ENCODE data around the gene AKAP10.
"Not testable (repeated sequence)": the region's sequence is repeated elsewhere in the genome, so short reads cannot be mapped to it uniquely, and the experiment has no call there.

Gene AKAP10

DNA sequence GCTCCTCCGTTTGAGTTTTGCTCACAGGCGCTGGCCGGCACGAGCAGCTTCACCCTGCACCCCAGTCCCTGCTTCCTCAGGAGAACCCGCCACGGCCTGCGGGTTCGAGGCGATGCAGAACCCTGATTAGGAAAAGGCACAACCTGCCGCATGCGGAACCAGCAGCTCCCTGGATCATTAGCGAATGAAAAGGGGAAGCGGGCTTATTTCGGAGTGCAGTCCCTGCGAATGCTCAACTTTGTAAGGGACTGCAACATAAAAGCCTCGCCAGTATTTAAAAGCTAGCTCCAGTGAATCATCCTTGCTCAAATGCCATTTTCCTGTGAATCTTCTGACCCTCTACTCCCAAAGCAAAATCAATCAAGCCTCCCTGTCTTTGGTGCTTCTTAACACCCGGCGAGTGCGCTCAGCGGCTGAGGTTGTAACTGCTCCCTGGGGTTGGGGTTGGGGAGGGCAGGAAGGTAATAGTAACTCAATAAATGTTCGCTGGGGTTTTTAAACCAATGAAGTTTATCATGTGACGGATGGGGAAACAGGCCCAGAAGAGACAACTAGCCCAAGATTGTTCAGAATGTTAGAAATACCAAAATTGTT, 678 bp upstream of the AKAP10 start:
- peak; percentile 4 for DNase-seq

DNA sequence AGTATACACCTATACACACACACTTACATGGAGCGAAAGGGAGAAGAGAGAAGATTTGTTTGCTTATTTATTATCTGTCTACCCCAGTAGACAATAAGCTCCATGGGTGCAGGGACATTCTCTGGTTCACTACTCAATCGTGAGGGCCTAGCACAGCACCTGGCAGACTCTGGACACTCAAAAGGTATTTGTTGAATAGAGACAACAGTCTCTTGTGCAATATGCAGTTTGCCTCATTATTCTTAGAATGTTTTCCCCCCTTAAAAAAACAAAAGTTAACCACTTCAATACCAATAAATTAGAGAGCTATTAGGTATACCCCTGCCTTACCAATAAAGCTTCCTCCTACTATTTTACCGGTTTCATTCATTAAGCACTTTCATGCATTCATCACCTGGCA, 2.0 kb downstream of the AKAP10 start:
- no peak for DNase-seq

DNA sequence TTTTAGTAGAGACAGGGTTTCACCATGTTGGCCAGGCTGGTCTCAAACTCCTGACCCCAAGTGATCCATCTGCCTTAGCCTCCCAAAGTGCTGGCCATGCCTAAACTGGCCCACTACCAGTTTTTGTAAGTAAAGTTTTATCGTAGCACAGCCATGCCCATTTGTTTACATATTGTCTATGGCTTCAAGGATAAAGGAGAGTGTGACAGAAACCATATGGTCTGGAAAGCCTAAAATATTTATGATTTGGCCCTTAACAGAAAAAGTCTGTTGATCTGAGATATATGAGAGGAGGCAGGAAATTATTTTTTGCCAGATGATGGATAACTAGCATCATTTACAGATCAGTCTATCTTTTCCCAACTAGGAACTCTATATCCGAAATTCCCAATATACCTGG, 4.5 kb downstream of the AKAP10 start:
- DNase-seq, result no peak

DNA sequence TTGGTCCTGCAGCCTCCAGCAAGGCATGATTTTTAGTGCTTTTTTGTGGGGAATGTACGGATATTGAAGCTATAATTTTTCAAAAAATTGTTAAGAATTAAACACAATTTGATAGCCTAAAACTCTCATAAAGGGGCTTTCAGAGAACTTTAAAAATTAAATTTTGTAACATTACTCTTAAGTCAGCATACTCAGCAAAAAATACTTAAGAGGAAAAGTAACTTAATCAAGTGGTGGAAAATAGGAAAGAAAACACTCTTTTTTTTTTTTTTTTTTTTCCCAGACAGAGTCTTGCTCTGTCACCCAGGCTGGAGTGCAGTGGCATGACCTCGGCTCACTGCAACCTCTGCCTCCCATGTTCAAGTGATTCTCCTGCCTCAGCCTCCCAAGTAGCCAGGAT, 14.7 kb downstream of the AKAP10 start:
- not testable (repeated sequence) for DNase-seq

DNA sequence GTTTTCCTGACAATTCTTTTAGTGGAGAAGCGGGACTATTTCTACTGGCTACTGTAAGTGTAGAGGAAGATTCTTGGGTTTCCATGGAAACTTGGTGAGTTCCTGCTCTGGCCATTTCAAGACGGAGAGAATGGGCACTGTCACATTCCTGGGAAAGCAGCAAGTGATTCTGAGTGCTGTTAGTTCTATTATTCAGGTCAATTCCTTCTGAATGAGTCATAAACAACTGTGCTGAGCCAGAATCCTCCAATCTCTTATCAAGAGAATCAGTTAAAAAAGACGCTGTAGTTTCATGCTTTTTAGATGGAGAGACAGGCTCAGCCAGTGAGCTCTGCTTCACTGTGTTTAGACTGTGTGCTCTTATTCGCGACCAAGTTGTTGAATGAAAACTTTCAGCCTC, 19.6 kb downstream of the AKAP10 start:
- DNase-seq, result no peak

DNA sequence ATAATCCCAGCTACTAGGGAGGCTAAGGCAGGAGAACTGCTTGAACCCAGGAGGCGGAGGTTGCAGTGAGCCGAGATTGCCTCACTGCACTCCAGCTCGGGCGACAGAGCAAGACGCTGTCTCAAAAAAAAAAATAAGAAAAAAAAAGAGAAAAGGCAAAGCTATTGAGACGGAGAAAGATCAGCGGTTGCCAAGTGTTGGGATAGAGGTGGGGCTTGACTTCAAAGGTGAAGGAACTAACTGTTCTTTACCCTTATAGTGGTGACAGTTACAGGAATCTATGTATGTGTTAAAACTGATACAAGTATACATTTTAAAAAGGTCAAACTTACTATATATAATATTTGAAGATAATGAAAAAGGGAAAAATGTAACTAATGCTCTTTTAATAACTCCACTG, 22.5 kb downstream of the AKAP10 start:
- no peak for DNase-seq

DNA sequence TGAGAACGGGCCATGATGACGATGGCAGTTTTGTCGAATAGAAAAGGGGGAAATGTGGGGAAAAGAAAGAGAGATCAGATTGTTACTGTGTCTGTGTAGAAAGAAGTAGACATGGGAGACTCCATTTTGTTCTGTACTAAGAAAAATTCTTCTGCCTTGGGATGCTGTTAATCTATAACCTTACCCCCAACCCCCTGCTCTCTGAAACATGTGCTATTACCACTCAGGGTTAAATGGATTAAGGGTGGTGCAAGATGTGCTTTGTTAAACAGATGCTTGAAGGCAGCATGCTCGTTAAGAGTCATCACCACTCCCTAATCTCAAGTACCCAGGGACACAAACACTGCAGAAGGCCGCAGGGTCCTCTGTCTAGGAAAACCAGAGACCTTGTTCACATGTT, 26.2 kb downstream of the AKAP10 start:
- DNase-seq, result not testable (repeated sequence)

DNA sequence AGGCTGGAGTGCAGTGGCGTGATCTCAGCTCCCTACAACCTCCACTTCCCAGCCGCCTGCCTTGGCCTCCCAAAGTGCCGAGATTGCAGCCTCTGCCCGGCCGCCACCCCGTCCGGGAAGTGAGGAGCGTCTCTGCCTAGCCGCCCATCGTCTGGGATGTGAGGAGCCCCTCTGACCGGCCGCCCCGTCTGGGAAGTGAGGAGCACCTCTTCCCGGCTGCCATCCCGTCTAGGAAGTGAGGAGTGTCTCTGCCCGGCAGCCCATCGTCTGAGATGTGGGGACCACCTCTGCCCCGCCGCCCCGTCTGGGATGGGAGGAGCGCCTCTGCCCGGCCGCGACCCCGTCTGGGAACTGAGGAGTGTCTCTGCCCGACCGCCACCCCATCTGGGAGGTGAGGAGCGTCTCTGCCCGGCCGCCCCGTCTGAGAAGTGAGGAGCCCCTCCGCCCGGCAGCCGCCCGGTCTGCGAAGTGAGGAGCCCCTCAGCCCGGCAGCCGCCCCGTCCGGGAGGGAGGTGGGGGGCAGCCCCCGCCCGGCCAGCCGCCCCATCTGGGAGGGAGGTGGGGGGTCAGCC, 26.9 kb downstream of the AKAP10 start:
- not testable (repeated sequence) for DNase-seq

DNA sequence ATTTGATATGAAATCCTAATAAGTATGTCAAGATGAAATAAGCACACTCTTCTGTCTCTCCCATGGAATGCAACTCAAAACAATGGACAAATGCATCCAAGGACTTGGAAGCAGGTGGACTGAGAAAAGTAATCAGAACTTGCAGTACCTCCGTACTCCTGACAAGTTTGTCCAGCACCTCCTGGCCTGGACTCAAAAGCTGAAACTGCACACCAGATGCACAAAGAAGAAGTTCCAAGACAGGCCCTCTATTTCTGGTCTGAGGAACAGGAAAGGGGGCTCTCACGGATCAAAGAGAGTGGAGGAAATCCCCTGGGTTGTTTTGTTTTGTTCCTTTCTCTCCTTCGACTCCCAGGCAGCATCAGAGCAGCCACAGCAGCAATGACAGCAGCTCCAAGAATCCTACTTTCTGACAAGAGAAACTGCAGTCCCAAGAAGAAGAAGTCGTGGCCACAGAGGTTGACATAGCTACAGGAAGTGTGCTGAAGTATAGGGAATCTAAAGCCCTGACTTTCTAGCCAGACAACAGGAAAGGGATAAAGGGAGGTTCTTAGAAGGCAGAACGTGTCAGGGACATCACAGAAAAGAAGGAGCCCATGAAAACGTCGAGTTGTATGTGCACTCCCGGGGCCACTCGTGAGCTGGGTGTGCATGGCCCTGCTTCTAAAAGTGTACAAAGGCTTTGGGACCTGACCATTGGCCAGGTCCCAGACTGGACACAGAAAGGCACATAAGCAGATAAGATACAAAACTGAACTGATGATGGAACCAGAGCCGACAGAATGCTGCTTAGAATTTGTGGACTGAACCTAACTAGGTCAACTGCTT, 29.3 kb downstream of the AKAP10 start:
- DNase-seq, result no peak

DNA sequence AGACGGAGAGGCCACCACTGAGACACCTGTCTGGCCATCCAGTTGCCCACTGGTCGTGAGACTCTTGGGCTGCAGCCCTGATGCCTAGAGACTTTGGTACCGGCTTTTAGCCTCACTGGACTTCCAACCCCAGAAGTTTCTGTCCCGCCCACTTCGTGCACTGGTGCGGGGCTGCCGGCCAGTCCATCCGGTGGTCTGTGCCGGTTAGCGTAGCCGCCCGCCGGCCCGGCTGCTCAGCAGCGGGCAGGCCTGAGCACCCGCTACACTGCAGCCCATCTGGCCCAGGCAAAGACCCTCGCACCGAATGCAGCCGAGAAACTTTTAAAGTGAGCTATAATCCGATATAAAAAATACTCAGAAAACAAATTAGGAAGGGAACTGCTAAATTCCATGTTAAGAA, 30.7 kb downstream of the AKAP10 start:
- no peak for DNase-seq

DNA sequence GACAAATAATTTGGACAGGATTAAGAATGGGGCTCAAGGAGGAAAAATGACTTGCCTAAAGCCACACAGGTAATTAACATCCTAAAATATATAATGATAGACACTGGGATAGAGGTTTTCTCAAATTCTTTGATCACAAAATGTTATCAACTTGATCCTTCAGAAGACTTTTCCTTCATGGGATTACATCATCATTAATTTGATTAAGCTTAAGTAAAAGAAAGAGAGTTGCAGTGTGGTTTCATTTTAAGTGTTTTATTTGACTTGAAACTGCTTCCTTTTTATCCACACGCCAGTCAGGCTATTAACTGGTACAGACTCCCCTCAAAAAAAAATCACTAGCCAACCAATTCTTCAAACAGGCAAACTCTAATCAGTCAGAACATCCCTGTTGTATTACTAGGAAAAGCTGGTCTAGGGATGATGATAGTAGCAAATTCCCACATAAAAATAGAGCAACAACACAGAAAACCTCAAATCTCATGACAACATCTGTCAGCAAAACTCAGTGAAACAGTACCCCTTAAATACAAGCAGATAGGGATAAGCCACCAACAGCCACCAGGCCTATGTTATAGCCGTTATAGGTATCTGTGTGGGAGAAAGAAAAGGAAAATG, 32.5 kb downstream of the AKAP10 start:
- DNase-seq, result no peak

DNA sequence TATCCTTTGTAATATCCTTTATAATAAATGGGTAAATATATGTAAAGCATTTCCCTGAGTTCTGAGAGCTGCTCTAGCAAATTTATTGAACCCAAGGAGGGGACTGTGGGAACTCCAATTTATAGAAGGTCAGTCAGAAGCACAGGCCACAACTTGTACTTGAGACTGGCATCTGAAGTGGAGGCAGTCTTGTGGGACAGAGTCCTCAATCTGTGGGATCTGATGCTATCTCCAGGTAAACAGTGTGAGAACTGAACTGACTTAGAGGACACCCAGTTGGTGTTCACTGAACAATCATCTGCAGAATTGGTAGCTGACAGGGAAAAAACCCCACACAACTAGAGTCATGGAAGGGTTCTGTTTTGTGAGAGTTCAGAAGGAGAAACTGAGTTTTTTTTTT, 34.0 kb downstream of the AKAP10 start:
- DNase-seq, result no peak

DNA sequence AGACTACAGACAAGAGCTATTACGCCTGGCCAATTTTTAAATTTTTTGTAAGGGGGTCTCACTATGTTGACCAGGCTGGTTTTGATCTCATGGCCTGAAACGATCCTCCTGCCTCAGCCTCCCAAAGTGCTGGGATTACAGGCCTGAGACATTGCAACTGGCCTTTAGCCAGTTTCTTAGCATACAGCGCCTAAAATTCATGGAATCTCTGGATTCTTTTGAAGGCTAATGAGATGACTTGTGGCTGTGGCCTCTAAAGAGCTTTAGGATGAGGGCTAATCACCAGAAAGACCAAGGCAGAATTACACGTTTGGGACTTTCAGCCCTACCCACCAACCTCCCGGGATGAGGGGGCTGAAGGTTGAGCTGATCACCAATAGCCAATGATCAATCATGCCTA, 34.6 kb downstream of the AKAP10 start:
- no peak for DNase-seq

DNA sequence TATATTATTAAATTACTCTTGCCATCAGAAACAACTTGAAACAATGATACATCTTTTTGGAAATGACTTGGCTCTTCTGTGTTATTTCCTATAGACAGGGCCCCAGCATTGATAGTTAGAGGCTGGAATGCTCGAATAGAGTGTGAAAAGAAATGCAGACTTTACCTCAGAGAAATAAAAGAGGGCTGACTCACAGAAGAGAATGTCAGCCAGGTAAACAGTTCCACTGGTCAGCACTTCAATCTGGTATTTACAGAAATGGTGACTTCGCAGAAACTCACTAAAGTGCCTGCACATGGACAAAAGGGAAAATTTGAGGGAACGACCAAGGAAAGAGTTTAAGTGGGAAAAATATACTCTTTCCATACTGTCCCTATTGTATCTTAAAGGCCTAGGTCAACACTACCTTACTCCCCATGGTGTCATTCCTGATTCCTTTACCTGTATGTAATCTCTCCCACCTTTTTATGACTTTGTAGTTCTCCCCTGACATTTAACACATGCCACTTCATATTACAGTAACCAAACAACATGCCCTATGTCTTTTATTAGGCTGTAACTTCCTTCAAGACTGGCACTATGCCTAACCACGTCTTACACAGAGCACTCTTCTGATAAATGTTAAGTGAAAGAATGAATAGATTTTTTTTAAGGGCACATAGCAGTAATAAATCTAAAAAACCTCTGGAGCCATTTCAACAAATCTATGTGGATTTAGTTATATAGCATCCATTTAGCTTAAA, 36.7 kb downstream of the AKAP10 start:
- no peak for DNase-seq

DNA sequence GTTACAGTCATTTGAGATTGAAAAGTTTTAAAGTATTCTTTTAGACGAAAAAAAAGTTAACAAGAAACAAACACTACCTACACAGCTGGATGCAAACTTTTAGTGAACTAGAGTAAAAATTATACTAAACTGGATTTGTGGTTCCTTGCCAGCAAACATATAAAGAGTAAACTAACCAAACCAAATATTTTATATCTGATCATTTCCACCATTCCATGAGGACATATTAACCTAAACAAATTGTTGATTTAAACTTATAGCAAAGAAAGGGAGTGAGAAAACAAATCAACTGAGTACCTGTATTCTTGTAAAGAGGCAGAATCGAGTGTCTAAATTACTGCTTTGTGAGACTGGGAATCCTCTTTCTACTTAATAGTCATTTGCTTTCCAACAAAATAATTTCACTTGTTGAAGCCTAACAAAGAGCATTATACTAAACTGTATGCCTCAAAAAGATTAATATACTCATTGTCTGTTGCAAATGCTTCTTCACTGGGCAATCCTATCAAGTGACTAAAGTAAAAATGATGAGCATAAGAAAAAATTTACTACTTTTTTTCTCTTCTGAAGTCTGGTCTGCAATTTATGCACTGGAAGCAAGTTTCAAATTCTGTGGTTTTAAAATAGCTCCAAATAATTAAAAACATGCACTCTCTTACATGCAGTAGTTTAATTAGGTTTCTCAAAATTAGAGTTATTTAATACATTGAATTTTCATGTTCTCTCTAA, 37.5 kb downstream of the AKAP10 start:
- DNase-seq, result no peak

DNA sequence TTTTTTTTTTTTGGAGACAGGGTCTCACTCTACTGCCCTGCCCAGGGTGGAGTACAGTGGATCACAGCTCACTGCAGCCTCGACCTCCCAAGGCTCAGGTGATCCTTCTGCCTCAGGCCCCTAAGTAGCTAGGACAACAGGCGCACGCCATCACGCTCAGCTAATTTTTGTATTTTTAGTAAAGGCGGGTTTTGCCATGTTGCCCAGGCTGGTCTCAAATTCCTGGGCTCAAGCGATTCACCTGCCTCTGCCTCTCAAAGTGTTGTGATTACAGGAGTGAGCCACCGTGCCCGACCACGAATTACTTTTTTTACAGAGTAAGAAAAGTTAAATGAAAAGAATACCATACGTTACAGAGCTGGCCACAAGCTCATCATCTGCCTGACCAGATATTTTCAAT, 38.9 kb downstream of the AKAP10 start:
- DNase-seq, result no peak

DNA sequence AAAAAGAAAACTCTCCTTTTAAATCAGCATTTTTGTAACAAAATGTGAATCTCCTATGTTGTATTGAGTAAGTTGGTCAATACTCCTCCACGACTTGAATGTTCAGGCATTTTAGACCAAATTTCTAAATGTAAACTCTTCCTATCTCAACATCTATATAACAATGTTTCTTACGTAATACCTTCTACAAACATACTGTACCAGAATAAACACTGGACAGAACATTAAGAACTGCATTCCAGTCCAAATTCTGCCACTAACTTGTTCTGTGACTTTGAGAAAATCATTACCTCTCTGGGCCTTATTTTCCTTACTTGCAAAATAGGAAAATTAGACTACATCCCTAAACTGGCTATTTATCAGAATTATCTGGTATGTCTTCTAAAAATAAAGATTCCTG, 40.1 kb downstream of the AKAP10 start:
- no peak for DNase-seq

DNA sequence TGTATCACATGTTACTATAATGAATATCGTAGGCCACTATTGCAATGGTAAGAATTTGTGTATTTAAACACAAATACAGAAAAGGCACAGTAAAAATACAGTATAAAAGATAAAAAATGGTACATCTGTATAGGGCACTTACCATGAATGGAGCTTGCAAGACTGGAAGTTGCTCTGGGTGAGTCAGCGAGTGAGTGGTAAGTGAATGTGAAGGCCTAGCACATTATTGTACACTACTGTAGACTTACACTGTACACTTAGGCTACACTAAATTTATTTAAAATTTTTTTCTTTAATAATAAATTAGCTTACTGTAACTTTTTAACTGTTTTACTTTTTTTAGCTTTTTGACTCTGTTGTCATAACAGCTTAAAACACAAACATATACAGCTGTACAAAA, 42.5 kb downstream of the AKAP10 start:
- no peak for DNase-seq

DNA sequence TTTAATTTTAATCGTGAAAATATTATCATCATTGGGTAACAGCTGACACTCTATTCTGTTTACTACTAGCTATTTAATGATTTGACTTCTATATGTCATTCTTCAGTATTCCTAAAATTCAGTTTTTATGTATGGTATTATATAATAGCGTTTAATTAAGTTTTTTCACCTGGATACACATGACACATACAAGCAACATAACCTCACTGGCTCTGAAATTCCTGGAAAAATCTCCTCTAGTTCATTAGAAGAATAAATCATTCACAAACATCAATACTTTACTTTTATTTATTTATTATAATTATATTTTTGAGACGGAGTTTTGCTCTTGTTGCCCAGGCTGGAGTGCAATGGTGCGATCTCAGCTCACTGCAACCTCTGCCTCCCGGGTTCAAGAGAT, 44.0 kb downstream of the AKAP10 start:
- no peak for DNase-seq

DNA sequence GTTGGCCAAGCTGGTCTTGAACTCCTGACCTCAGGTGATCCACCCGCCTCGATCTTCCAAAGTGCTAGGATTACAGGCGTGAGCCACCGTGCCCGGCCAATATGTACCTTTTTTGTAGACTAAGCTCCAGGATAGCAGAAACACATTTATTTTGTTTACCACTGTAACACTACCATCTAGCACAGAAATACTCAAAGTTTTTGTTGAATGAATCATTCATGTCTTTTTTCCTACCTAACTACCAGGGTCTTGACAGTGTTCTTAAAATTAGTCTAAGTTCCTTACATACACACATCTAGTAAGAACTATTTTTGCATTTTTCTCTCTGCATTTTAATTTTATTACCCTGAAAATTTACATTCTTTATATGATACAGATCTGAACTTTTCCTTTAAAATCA, 44.4 kb downstream of the AKAP10 start:
- no peak for DNase-seq

DNA sequence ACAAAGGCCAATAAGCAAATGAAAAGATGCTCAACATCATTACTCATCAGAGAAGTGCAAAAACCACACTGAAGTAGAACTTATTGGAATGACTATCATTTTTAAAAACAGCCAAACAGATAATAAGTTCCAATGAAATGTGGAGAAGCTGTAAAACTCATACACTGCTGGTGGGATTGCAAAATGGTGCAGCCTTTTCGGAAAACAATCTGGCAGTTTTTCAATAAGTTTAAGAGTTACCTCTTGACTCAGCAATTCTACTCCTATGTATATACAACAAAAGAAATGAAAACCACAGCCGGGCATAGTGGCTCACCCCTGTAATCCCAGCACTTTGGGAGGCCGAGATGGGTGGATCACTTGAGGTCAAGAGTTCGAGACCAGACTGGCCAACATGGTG, 49.3 kb downstream of the AKAP10 start:
- DNase-seq, result no peak

DNA sequence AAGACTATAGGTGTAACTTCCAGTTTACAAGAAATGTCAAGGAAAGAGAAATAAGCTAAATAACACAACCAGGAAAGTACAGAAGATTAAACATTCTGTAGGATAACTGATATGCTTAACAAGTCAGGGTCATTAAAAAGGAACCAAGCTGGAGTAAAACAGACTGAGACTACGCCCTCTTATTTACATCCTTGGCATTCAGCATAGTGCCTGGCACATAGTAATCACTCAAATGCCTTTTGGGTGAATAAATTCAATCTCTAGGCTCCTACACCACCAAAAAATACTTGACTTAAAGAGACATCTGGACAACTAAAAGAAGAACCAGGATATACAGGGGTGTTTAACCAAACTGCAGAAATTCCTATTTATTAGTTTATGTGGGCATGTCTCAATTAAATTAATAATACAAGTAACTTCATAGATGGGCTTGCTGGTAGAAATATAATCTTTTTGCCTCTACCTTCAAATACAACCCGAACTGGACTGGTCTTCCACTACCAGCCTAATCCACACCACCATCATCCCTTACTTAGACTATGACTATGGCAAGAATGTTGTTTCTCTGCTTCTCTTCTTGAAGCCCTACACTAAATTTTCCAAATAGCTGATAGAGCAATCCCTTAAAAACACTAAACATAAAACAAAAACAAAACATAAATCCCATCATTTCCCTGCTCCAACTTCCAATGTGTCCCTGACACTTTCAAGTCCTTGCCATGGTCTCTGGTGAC, 62.2 kb downstream of the AKAP10 start:
- no peak for DNase-seq
